Tibial nerve (tissue), 4 donors: Measurements from ENCODE around the gene PRXL2B. TPM values are rescaled to one million over a fixed set of nuclear protein-coding genes. Genes with fewer than 3 reads are reported as not detected.

ENCODE experiments used
- DNase-seq, 2 donors: peaks; one replicate each; pipeline ENCODE4 v3.0.0-alpha.2; 2019; ENCODE audit warnings: low spot score in 2 of 2
- H3K27ac ChIP-seq, 4 donors: fragments of 200-600 bp; sonication (generic) in 3 of 4; one replicate each; pipeline ENCODE4 v1.5.1; 2017 to 2019; ENCODE audit warnings: mild to moderate bottlenecking in 1 of 4
- H3K27me3 ChIP-seq, 2 donors: fragments of 200-600 bp; sonication (generic) in 1 of 2; one replicate each; pipeline versions ENCODE4 v1.5.1 to v1.6.0; 2017 to 2019
- H3K36me3 ChIP-seq, 3 donors: fragments of 200-600 bp; sonication (generic); one replicate each; pipeline ENCODE4 v1.5.1; 2018 to 2019
- H3K4me1 ChIP-seq, 4 donors: fragments of 200-600 bp; sonication (generic) in 3 of 4; one replicate each; pipeline ENCODE4 v1.5.1; 2017 to 2019
- H3K4me3 ChIP-seq, 4 donors: fragments of 200-600 bp; sonication (generic) in 3 of 4; one replicate each; pipeline ENCODE4 v1.5.1; 2017 to 2019; ENCODE audit warnings: mild to moderate bottlenecking in 1 of 4, moderate library complexity in 1 of 4
- H3K9me3 ChIP-seq, 4 donors: fragments of 200-600 bp; sonication (generic) in 3 of 4; one replicate each; pipeline ENCODE4 v1.5.1; 2017 to 2019
- CTCF ChIP-seq, 5 experiments: fragments of 200-600 bp in 3 of 5; fragments of 450-650 bp in 2 of 5; sonication (generic) in 3 of 5; IDR thresholded peaks; one replicate each; pipeline ENCODE4 v1.5.1; 2016 to 2019; ENCODE audit warnings: antibody characterized with exemption in 5 of 5, mild to moderate bottlenecking in 3 of 5, moderate library complexity in 2 of 5
- EP300 ChIP-seq, 2 donors: sonication (generic); formaldehyde crosslinking; IDR thresholded peaks; one replicate each; pipeline ENCODE4 v1.6.1; 2017; ENCODE audit warnings: antibody characterized with exemption in 2 of 2, mild to moderate bottlenecking in 1 of 2
- POLR2A ChIP-seq, 2 donors: fragments of 450-650 bp; IDR thresholded peaks; one replicate each; pipeline ENCODE4 v1.6.1; 2017; ENCODE audit warnings: antibody characterized with exemption in 2 of 2, mild to moderate bottlenecking in 2 of 2, moderate library complexity in 2 of 2
- whole genome bisulfite sequencing, 2 donors: methylation state at CpG; one replicate each; pipeline ENCODE4 v1.1.5; 2018; 5-methylcytosine and 5-hydroxymethylcytosine counted together
- total RNA-seq, 4 donors: library from RNA; depleted of rRNA; stranded (reverse); fragments of >200 nt; gene quantifications; one replicate each; pipeline ENCODE4 v1.1.0, GENCODE V29; 2016

Gene PRXL2B
- total RNA-seq, 4 donors from 2014 or later = 14.4 to 18.0 (median 16.9) TPM

GRCh38 chr1:2556678-2557481 is 29.7 kb upstream of the PRXL2B start:
- no peak for DNase-seq
- Histone ChIP-seq H3K9me3 (no peaks in the 10 kb centered on the region), H3K4me1 (peaks cover 0 to 44% (median 25%) of the 10 kb centered on the region in 4 donors), H3K4me3 (peak overlapping the region; percentile 50 to 79 (median 66)), H3K27ac (peak overlapping the region; percentile 85 to 99 (median 94)), H3K36me3 (peaks cover 0 to 43% (median 3%) of the 10 kb centered on the region in 3 donors), H3K27me3 (no peaks in the 10 kb centered on the region)
- TF ChIP-seq EP300 (IDR thresholded peaks at IDR 0.05) (no peak), POLR2A (IDR thresholded peaks at IDR 0.05) (no peak), CTCF (IDR thresholded peaks at IDR 0.05) (no peak)
- WGBS, 2 donors = 8 to 25% methylated on average over 11 to 21 of the region's 24 CpGs

DNA sequence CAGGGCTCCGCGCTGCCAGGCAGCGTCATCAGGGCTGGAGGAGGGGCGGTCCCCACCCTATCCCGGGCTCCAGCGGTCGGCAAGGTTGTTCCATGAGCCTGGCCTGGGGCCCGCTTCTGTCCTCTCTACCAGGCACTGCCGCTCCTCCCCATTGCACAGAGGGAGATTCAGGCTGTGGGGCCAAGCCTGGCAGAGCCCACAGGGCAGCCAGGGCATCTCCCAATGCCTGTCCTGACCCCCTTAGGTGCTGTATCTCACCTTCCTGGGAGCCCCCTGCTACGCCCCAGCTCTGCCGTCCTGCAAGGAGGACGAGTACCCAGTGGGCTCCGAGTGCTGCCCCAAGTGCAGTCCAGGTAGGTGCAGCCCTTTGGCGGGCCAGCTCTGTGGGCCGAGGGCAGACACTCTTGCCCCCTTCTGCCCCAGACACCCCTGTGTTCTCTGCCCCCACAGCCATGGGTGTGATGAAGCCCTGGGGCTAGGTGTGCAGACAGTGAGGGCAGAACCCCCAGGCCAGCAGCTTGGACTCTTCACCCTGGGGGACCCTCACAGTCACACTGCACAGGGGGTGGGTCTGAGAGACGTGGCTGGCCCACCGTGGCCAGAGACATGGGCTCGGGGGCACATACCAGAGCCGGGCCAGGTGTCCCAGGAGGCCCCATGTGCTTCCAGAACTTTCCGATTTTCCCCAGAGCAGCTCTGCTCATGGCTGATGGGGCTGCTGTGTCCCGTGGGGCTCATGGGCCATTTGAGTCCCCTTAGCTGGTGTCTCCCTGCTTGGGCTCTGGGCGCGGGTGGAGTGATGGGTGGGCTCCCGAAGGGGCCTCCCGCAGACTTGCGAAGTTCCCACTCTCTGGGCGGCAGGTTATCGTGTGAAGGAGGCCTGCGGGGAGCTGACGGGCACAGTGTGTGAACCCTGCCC is 28.8 kb upstream of the PRXL2B start:
- 89% methylated on average over 23 to 24 of the region's 30 CpGs for WGBS, 2 donors
- H3K27ac ChIP-seq = peak overlapping the region; percentile 30 to 99 (median 94)
- H3K27me3 ChIP-seq = no peaks in the 10 kb centered on the region
- no peak for DNase-seq
- H3K4me3 ChIP-seq = peak overlapping the region; percentile 50 to 79 (median 66)
- H3K36me3 ChIP-seq = peaks cover 0 to 52% (median 3%) of the 10 kb centered on the region in 3 donors
- no peak for TF ChIP-seq POLR2A (IDR thresholded peaks at IDR 0.05)
- no peaks in the 10 kb centered on the region for H3K9me3 ChIP-seq
- H3K4me1 ChIP-seq = peaks cover 0 to 44% (median 25%) of the 10 kb centered on the region in 4 donors

DNA sequence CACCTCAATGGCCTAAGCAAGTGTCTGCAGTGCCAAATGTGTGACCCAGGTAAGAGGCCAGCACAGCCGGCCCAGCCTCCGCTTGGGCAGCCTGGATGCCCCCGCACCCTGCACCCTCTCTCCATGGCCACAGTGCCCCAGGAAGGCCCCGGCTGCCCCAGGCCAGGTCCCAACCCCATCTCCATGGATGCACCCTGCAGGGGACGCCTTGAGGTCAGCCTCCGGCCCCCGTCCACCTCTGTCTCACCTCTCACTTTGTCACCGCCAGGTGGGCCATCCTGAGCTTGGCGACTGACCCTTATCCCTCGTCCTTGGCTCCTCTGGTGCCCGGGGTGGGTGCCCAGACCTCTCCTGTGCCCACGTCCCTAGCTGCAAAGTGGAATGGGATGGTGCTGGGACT is 28.2 kb upstream of the PRXL2B start:
- TF ChIP-seq EP300 (IDR thresholded peaks at IDR 0.05) (no peak), CTCF (IDR thresholded peaks at IDR 0.05) (no peak), POLR2A (IDR thresholded peaks at IDR 0.05) (no peak)
- Histone ChIP-seq H3K36me3 (peaks cover 0 to 58% (median 3%) of the 10 kb centered on the region in 3 donors), H3K4me1 (peaks cover 0 to 44% (median 25%) of the 10 kb centered on the region in 4 donors), H3K27ac (no peak overlapping the region), H3K4me3 (no peak overlapping the region), H3K27me3 (no peaks in the 10 kb centered on the region), H3K9me3 (no peaks in the 10 kb centered on the region)
- DNase-seq = no peak
- WGBS, 2 donors = 91% methylated on average over 10 to 11 of the region's 12 CpGs

GRCh38 chr1:2558861-2559260 is 27.7 kb upstream of the PRXL2B start:
- H3K9me3 ChIP-seq = no peaks in the 10 kb centered on the region
- peaks cover 0 to 63% (median 3%) of the 10 kb centered on the region in 3 donors for H3K36me3 ChIP-seq
- TF ChIP-seq CTCF (IDR thresholded peaks at IDR 0.05) (no peak), EP300 (IDR thresholded peaks at IDR 0.05) (no peak), POLR2A (IDR thresholded peaks at IDR 0.05) (no peak)
- H3K4me3 ChIP-seq = no peak overlapping the region
- no peaks in the 10 kb centered on the region for H3K27me3 ChIP-seq
- H3K4me1 ChIP-seq = peaks cover 0 to 44% (median 25%) of the 10 kb centered on the region in 4 donors
- DNase-seq = no peak
- 90 to 100% methylated on average over 2 to 6 of the region's 6 CpGs for WGBS, 2 donors
- H3K27ac ChIP-seq = no peak overlapping the region

GRCh38 chr1:2559509-2560298 is 26.9 kb upstream of the PRXL2B start:
- no peak for DNase-seq
- H3K9me3 ChIP-seq = no peaks in the 10 kb centered on the region
- peaks cover 0 to 66% (median 3%) of the 10 kb centered on the region in 3 donors for H3K36me3 ChIP-seq
- peaks cover 0 to 41% (median 23%) of the 10 kb centered on the region in 4 donors for H3K4me1 ChIP-seq
- WGBS, 2 donors = 73 to 77% methylated on average over 32 to 35 of the region's 35 CpGs
- H3K27me3 ChIP-seq = no peaks in the 10 kb centered on the region
- TF ChIP-seq POLR2A (IDR thresholded peaks at IDR 0.05) (no peak), CTCF (IDR thresholded peaks at IDR 0.05) (no peak), EP300 (IDR thresholded peaks at IDR 0.05) (no peak)
- H3K27ac ChIP-seq = no peak overlapping the region
- H3K4me3 ChIP-seq = no peak overlapping the region
